HCT116 (cell line): ENCODE results near the gene SEMA3C.

Source experiments
- POLR2A ChIP-seq: IDR thresholded peaks from 2 replicates; pipeline ENCODE4 v1.7.0; 2011; ENCODE audit warnings: borderline replicate concordance; ENCODE audit not compliant: insufficient read depth, insufficient read length; ENCODE audit errors: extremely low read depth
- SP1 ChIP-seq: IDR thresholded peaks from 2 replicates; pipeline ENCODE4 v1.6.1; 2012; ENCODE audit warnings: low read depth
- TF ChIP-seq, protein P1 (sequence below), 3 experiments: fragments of 200-600 bp in 1 of 3; sonication (generic) in 1 of 3; IDR thresholded peaks in 2 of 3; conservative IDR thresholded peaks in 1 of 3; 2 replicates each; pipeline ENCODE4 v1.5.1; 2012 to 2017; ENCODE audit warnings: low read depth in 2 of 3, low read length in 2 of 3, antibody characterized with exemption in 1 of 3, borderline replicate concordance in 1 of 3, control low read depth in 1 of 3, mild to moderate bottlenecking in 1 of 3, mixed read lengths in 1 of 3, mixed run types in 1 of 3, moderate library complexity in 1 of 3; ENCODE audit not compliant: insufficient read depth in 1 of 3
- TF ChIP-seq, protein P2 (sequence below): IDR thresholded peaks from 2 replicates; pipeline ENCODE4 v1.6.1; 2012; ENCODE audit warnings: low read depth

DNA sequence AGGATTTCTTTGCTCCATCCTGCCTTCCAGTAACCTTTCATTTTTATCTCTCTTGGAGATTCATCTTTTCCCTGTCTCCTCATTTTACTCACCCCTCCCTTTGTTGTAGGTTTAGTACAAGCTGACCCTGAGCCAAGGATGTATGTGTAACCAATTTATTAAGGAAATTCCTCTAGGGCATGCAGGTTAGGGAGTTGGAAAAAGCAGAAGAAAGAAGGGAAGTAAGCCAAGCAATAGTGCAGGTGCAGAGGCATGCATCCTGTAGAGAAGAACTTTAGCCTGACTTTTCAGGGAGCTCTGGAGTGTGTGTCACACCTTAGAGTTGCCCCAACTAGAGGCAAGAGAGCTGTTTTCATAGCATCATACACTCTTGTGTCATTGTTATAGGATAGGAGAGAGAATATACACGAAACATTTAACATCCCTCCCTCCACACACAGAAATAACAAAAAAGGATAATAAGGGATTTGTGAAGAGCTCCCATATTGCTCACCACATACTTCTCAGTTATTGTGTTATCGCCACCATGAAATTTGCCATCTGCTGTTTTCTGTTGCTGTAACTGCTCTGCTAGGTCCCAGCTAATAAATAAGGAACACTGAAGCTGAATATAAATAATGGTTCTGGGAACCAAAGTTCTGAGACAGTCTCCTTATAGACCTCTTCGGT lies 21.8 kb upstream of the SEMA3C start:
- TF ChIP-seq, protein P1, sequence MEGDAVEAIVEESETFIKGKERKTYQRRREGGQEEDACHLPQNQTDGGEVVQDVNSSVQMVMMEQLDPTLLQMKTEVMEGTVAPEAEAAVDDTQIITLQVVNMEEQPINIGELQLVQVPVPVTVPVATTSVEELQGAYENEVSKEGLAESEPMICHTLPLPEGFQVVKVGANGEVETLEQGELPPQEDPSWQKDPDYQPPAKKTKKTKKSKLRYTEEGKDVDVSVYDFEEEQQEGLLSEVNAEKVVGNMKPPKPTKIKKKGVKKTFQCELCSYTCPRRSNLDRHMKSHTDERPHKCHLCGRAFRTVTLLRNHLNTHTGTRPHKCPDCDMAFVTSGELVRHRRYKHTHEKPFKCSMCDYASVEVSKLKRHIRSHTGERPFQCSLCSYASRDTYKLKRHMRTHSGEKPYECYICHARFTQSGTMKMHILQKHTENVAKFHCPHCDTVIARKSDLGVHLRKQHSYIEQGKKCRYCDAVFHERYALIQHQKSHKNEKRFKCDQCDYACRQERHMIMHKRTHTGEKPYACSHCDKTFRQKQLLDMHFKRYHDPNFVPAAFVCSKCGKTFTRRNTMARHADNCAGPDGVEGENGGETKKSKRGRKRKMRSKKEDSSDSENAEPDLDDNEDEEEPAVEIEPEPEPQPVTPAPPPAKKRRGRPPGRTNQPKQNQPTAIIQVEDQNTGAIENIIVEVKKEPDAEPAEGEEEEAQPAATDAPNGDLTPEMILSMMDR (IDR thresholded peaks at IDR 0.05 in 2 of 3, conservative IDR thresholded peaks at IDR 0.05 in 1 of 3; ENCODE audit: borderline replicate concordance in 1 of 3, insufficient read depth in 1 of 3, low read depth in 2 of 3, low read length in 2 of 3) = no peak
- TF ChIP-seq, protein P2, sequence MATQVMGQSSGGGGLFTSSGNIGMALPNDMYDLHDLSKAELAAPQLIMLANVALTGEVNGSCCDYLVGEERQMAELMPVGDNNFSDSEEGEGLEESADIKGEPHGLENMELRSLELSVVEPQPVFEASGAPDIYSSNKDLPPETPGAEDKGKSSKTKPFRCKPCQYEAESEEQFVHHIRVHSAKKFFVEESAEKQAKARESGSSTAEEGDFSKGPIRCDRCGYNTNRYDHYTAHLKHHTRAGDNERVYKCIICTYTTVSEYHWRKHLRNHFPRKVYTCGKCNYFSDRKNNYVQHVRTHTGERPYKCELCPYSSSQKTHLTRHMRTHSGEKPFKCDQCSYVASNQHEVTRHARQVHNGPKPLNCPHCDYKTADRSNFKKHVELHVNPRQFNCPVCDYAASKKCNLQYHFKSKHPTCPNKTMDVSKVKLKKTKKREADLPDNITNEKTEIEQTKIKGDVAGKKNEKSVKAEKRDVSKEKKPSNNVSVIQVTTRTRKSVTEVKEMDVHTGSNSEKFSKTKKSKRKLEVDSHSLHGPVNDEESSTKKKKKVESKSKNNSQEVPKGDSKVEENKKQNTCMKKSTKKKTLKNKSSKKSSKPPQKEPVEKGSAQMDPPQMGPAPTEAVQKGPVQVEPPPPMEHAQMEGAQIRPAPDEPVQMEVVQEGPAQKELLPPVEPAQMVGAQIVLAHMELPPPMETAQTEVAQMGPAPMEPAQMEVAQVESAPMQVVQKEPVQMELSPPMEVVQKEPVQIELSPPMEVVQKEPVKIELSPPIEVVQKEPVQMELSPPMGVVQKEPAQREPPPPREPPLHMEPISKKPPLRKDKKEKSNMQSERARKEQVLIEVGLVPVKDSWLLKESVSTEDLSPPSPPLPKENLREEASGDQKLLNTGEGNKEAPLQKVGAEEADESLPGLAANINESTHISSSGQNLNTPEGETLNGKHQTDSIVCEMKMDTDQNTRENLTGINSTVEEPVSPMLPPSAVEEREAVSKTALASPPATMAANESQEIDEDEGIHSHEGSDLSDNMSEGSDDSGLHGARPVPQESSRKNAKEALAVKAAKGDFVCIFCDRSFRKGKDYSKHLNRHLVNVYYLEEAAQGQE = no peak
- TF ChIP-seq SP1 (no peak), POLR2A (no peak)
